GM12891 (cell line): ENCODE results near the gene UBE2S.

Experiments
- PAX5 ChIP-seq: IDR thresholded peaks from 2 replicates; pipeline ENCODE4 v1.6.1; 2011; ENCODE audit warnings: low read length, moderate library complexity, mild to moderate bottlenecking; ENCODE audit not compliant: insufficient read depth, severe bottlenecking
- POLR2A ChIP-seq: IDR thresholded peaks from 2 replicates; pipeline ENCODE4 v1.6.1; 2011; ENCODE audit warnings: low read depth, low read length, control low read depth
- POLR2AphosphoS5 ChIP-seq: IDR thresholded peaks from 2 replicates; pipeline ENCODE4 v1.6.1; 2011; ENCODE audit warnings: low read depth, low read length, control low read depth
- SPI1 ChIP-seq: IDR thresholded peaks from 2 replicates; pipeline ENCODE4 v1.6.1; 2011; ENCODE audit warnings: low read depth, low read length, control low read depth
- TAF1 ChIP-seq: IDR thresholded peaks from 2 replicates; pipeline ENCODE4 v1.6.1; 2011; ENCODE audit warnings: low read depth, low read length, control low read depth

GRCh38 chr19:55419624-55420236, 12.1 kb upstream of the UBE2S start:
- TF ChIP-seq POLR2A (no peak), TAF1 (no peak), POLR2AphosphoS5 (no peak), PAX5 (no peak), SPI1 (no peak)
